Measurements from ENCODE around the gene NEK10. TPM values are rescaled to one million over a fixed set of nuclear protein-coding genes. Genes with fewer than 3 reads are reported as not detected.

Gene NEK10
- total RNA-seq, 4 donors from 2014 or later = 4.0 to 6.0 (median 5.4) TPM

GRCh38 chr3:27213450-27213849, 155.7 kb downstream of the NEK10 start:
- Histone ChIP-seq H3K27ac (no peak overlapping the region), H3K4me3 (no peak overlapping the region), H3K27me3 (no peaks in the 10 kb centered on the region), H3K4me1 (no peaks in the 10 kb centered on the region), H3K9me3 (no peaks in the 10 kb centered on the region), H3K36me3 (no peaks in the 10 kb centered on the region)
- DNase-seq = no peak
- TF ChIP-seq CTCF (IDR thresholded peaks at IDR 0.05) = no peak
- no peak for TF ChIP-seq POLR2A (IDR thresholded peaks at IDR 0.05)

GRCh38 chr3:27209617-27210264, 159.4 kb downstream of the NEK10 start:
- no peaks in the 10 kb centered on the region for H3K27me3 ChIP-seq
- no peaks in the 10 kb centered on the region for H3K4me1 ChIP-seq
- no peak for TF ChIP-seq POLR2A (IDR thresholded peaks at IDR 0.05)
- no peak for TF ChIP-seq CTCF (IDR thresholded peaks at IDR 0.05)
- no peaks in the 10 kb centered on the region for H3K36me3 ChIP-seq
- no peak overlapping the region for H3K27ac ChIP-seq
- no peak for DNase-seq
- H3K9me3 ChIP-seq = no peaks in the 10 kb centered on the region
- H3K4me3 ChIP-seq = no peak overlapping the region

GRCh38 chr3:27208961-27209616, 160.1 kb downstream of the NEK10 start:
- Histone ChIP-seq H3K36me3 (no peaks in the 10 kb centered on the region), H3K9me3 (no peaks in the 10 kb centered on the region), H3K27ac (no peak overlapping the region), H3K27me3 (no peaks in the 10 kb centered on the region), H3K4me1 (no peaks in the 10 kb centered on the region), H3K4me3 (no peak overlapping the region)
- DNase-seq = no peak
- TF ChIP-seq CTCF (IDR thresholded peaks at IDR 0.05) (no peak), POLR2A (IDR thresholded peaks at IDR 0.05) (no peak)

GRCh38 chr3:27202959-27203358, 166.2 kb downstream of the NEK10 start:
- Histone ChIP-seq H3K27me3 (no peaks in the 10 kb centered on the region), H3K4me3 (no peak overlapping the region), H3K36me3 (no peaks in the 10 kb centered on the region), H3K9me3 (no peaks in the 10 kb centered on the region), H3K4me1 (no peaks in the 10 kb centered on the region), H3K27ac (no peak overlapping the region)
- TF ChIP-seq POLR2A (IDR thresholded peaks at IDR 0.05) (no peak), CTCF (IDR thresholded peaks at IDR 0.05) (no peak)
- DNase-seq = no peak

- no peaks in the 10 kb centered on the region for H3K27me3 ChIP-seq
- DNase-seq = no peak
- no peaks in the 10 kb centered on the region for H3K36me3 ChIP-seq
- no peak for TF ChIP-seq POLR2A (IDR thresholded peaks at IDR 0.05)
- no peak overlapping the region for H3K27ac ChIP-seq
- H3K9me3 ChIP-seq = no peaks in the 10 kb centered on the region
- no peak overlapping the region for H3K4me3 ChIP-seq
- H3K4me1 ChIP-seq = no peaks in the 10 kb centered on the region
Observed at GRCh38 chr3:27201492-27201891, 167.7 kb downstream of the NEK10 start.

GRCh38 chr3:27200721-27201489, 168.3 kb downstream of the NEK10 start:
- no peak for DNase-seq
- Histone ChIP-seq H3K27ac (no peak overlapping the region), H3K9me3 (no peaks in the 10 kb centered on the region), H3K27me3 (no peaks in the 10 kb centered on the region), H3K4me1 (no peaks in the 10 kb centered on the region), H3K36me3 (no peaks in the 10 kb centered on the region), H3K4me3 (no peak overlapping the region)
- TF ChIP-seq POLR2A (IDR thresholded peaks at IDR 0.05) (no peak), CTCF (IDR thresholded peaks at IDR 0.05) (no peak)
